Panc1 (cell line): Measurements from ENCODE around the gene CEBPB.

Source experiments
- CTCF ChIP-seq: fragments of 450-650 bp; IDR thresholded peaks from 2 replicates; pipeline ENCODE4 v1.5.1; 2017; ENCODE audit warnings: mild to moderate bottlenecking
- POLR2AphosphoS5 ChIP-seq: IDR thresholded peaks from 2 replicates; pipeline ENCODE4 v1.6.1; 2012; ENCODE audit warnings: mild to moderate bottlenecking, low read depth, low read length, moderate library complexity
- REST ChIP-seq, 2 experiments: IDR thresholded peaks; 2 replicates each; pipeline ENCODE4 v1.6.1; 2011 to 2012; ENCODE audit warnings: low read depth in 2 of 2, control low read depth in 1 of 2, low read length in 1 of 2, mild to moderate bottlenecking in 1 of 2, moderate library complexity in 1 of 2; ENCODE audit not compliant: insufficient read depth in 1 of 2
- SIN3A ChIP-seq: IDR thresholded peaks from 2 replicates; pipeline ENCODE4 v1.6.1; 2012; ENCODE audit warnings: low read depth, mild to moderate bottlenecking, low read length, moderate library complexity, borderline replicate concordance; ENCODE audit not compliant: insufficient read depth
- TCF7L2 ChIP-seq: IDR thresholded peaks from 2 replicates; pipeline ENCODE4 v1.6.1; 2011; ENCODE audit warnings: mild to moderate bottlenecking, low read depth, low read length, inconsistent platforms

- TF ChIP-seq CTCF (no peak), REST (IDR thresholded peaks at IDR 0.05; ENCODE audit: insufficient read depth in 1 of 2, low read depth in 2 of 2, low read length in 1 of 2) (no peak), POLR2AphosphoS5 (no peak), SIN3A (no peak), TCF7L2 (no peak)
These were observed 24.6 kb downstream of the CEBPB start for GRCh38 chr20:50215101-50215690.
